ENCODE measurements around the gene FRG2B.
"Not testable (repeated sequence)": the region's sequence is repeated elsewhere in the genome, so short reads cannot be mapped to it uniquely, and the experiment has no call there.

FRG2B gene

DNA sequence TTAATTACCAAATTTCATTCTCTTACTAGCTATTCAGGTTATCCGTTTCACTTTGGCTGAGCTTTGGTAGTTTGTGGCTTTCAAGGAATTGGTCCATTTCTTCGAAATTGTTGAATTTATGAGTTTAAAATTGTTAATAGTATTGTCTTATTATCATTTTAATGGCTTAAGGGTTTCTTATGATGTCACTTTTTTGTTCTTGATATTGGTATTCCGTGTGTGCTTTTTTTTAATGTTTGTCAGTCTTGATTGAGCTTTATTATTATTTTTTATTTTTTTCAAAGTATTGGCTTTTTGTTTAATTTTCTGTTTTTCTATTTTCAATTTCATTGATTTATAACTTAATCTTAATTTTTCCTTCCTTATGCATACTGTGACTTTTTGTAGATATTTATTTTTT, 25.9 kb downstream of the FRG2B start:
- TF ChIP-seq CTCF (IDR thresholded peaks at IDR 0.05; ENCODE audit: low read length, missing control alignments) = no peak
- no peak for DNase-seq (ENCODE audit: low read depth)
- no peak overlapping the region for H3K4me3 ChIP-seq (replicated peaks; ENCODE audit: low read depth, low read length)

GRCh38 chr10:133599869-133600268, 26.7 kb downstream of the FRG2B start:
- not testable (repeated sequence) for H3K4me3 ChIP-seq (replicated peaks; ENCODE audit: low read depth, low read length); DNase-seq (ENCODE audit: low read depth)

- no peak overlapping the region for H3K4me3 ChIP-seq (replicated peaks; ENCODE audit: low read depth, low read length)
- no peak for DNase-seq (ENCODE audit: low read depth)
- no peak for TF ChIP-seq CTCF (IDR thresholded peaks at IDR 0.05; ENCODE audit: low read length, missing control alignments)
Measured at GRCh38 chr10:133592716-133593115, 33.9 kb downstream of the FRG2B start.

DNA sequence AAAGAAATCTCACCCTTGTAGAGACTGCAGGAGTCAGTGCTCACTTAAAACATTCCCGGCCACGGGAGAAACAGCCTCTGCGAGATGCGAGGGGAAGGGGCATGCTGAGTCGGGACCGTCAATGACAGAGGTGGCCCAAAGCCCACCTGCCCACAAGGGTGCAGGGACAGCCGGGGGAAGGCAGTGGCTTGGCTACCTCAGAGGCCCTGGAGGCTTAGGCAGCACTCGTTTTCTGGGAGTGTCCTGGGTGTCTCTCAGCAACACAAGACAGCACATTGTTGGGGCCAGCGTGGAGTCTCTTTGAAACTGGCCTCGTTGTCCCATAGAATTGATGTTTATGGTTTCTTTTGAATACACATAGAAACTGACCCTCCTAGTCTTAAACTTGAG, 35.6 kb downstream of the FRG2B start:
- no peak for TF ChIP-seq CTCF (IDR thresholded peaks at IDR 0.05; ENCODE audit: low read length, missing control alignments)
- H3K4me3 ChIP-seq (replicated peaks; ENCODE audit: low read depth, low read length) = no peak overlapping the region
- DNase-seq (ENCODE audit: low read depth) = no peak

DNA sequence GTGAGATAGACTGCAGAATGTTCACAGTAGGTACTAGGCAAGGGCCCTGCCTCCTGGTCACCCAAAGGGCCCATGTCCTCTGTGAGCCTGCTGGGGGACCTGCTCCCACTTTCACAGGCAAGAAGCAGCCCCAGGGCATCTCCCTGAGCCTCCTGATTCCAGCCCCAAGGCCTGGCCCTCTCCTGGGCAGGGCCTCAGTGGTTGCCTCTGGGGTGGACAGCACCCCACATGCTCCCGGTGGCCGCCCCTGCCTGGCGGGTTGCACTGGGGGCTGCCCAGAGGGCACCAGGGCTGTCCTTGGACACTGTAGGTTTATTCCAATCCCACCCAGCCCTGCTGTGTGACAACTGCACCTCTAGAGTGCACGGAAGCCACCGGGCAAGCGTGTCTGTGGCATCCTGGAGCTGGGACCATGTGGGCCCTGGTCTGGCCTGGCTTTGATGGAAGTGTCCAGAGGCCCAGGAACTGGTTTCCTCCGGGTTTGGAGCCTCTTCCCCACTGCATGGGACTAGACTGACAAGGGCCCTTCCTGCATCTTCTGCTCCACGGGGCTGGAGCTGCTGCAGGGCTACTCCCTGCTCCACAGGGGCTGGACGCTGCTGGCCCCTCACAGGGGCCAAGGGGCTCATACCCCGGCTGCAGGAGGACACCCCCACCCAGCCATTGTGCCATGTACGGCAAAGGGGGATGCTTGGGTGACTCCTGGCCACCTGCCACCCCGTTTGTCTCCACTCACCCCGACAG, 36.2 kb downstream of the FRG2B start:
- no peak overlapping the region for H3K4me3 ChIP-seq (replicated peaks; ENCODE audit: low read depth, low read length)
- no peak for TF ChIP-seq CTCF (IDR thresholded peaks at IDR 0.05; ENCODE audit: low read length, missing control alignments)
- DNase-seq (ENCODE audit: low read depth) = no peak

DNA sequence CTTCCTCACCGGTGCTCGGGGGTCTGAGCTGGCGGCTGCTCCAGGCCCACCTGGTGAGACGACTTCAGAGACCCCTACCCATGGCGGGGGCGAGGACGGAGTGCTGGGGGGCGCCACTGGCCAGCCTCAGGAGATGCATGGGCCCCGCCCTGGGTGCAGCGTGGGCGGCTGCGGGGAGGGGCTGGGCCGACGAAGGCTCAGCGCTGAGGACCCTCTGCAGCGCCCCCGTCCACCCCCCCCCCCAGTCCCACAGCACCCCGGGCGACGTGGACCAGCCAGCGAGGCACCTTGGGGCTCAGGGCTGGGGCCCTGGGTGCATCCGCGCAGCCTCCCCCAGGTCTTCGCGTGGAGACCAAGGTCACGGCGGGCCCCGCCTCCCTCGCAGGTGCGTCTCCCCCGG, 49.6 kb downstream of the FRG2B start:
- not testable (repeated sequence) for DNase-seq (ENCODE audit: low read depth); H3K4me3 ChIP-seq (replicated peaks; ENCODE audit: low read depth, low read length)
